HCT116 (cell line): ENCODE results near the gene LIX1. TPM values are rescaled to one million over a fixed set of nuclear protein-coding genes. Genes with fewer than 3 reads are reported as not detected.
"Not testable (repeated sequence)": the region's sequence is repeated elsewhere in the genome, so short reads cannot be mapped to it uniquely, and the experiment has no call there.

Source experiments
- ATAC-seq: fragments of 200-7000 bp; cut with Tn5 transposase; 2 replicates; pipeline ENCODE4 v1.9.1; 2020; ENCODE audit warnings: mild to moderate bottlenecking, moderate library complexity
- BruUV-seq: library from RNA; stranded (reverse); fragments of 400-500 nt; replicated peaks from 2 replicates; lab custom pipeline; 2021; lab: Mats Ljungman, UMichigan
- CTCF ChIA-PET: fragments of 300-600 bp; sonication (Branson Sonifier 250); formaldehyde crosslinking; loops from one replicate; lab custom pipeline; 2021; ENCODE audit warnings: antibody characterized with exemption; lab: Charles Lee
- POLR2A ChIA-PET: fragments of 300-600, 350-600 bp; sonication (Branson Sonifier 250); formaldehyde crosslinking; loops from one replicate; lab custom pipeline; 2021; ENCODE audit warnings: antibody characterized with exemption; lab: Charles Lee
- RAD21 ChIA-PET, 2 experiments: fragments of 300-600 bp; sonication (Branson Sonifier 250); formaldehyde crosslinking; loops; one replicate each; lab custom pipeline; 2023; ENCODE audit warnings: low total read pairs in 2 of 2; ENCODE audit not compliant: uncharacterized antibody in 2 of 2, unreplicated experiment in 2 of 2, low non-redundant PET in 1 of 2; lab: Charles Lee
- DNase-seq: peaks from one replicate; pipeline ENCODE4 v3.0.0-alpha.2; 2010; ENCODE audit warnings: low read depth, low spot score
- H2AFZ ChIP-seq: fragments of 200-600 bp; shearing (Covaris generic), sonication (generic); 2 replicates; pipeline ENCODE4 v1.6.1; 2017; ENCODE audit warnings: low read depth, mixed run types, mixed read lengths, antibody characterized with exemption, low read length; ENCODE audit not compliant: poor library complexity, severe bottlenecking
- H3K27ac ChIP-seq: 2 replicates; pipeline ENCODE4 v1.5.1; 2012; ENCODE audit warnings: low read depth, low read length
- H3K27me3 ChIP-seq: fragments of 200-600 bp; sonication (generic); 2 replicates; pipeline ENCODE4 v1.6.1; 2016; ENCODE audit warnings: mixed run types, low read length, mixed read lengths; ENCODE audit not compliant: insufficient read depth
- H3K36me3 ChIP-seq, 2 experiments: fragments of 200-500 bp in 1 of 2; fragments of 200-600 bp in 1 of 2; sonication (Bioruptor generic) in 1 of 2; sonication (generic) in 1 of 2; 2 replicates each; pipeline versions ENCODE4 v1.5.1 to v1.6.1; 2014 to 2016; ENCODE audit warnings: low read length in 2 of 2, inconsistent platforms in 1 of 2, mixed read lengths in 1 of 2, mixed run types in 1 of 2; ENCODE audit not compliant: insufficient read depth in 2 of 2, control insufficient read depth in 1 of 2
- H3K4me1 ChIP-seq, 2 experiments: fragments of 200-600 bp in 1 of 2; sonication (generic) in 1 of 2; 2 replicates each; pipeline versions ENCODE4 v1.5.1 to v1.6.1; 2012 to 2017; ENCODE audit warnings: low read length in 2 of 2, inconsistent platforms in 1 of 2, mild to moderate bottlenecking in 1 of 2, mixed read lengths in 1 of 2, mixed run types in 1 of 2, moderate library complexity in 1 of 2; ENCODE audit not compliant: insufficient read depth in 2 of 2, control insufficient read depth in 1 of 2
- H3K4me2 ChIP-seq: fragments of 200-600 bp; sonication (generic); 2 replicates; pipeline ENCODE4 v1.6.1; 2017; ENCODE audit warnings: mixed run types, low read length, mixed read lengths
- H3K4me3 ChIP-seq, 2 experiments: fragments of 200-600 bp in 1 of 2; sonication (generic) in 1 of 2; replicated peaks in 1 of 2; 2 replicates each; pipeline ENCODE4 v1.5.1; 2011 to 2016; ENCODE audit warnings: low read length in 2 of 2, control low read depth in 1 of 2, low read depth in 1 of 2, mild to moderate bottlenecking in 1 of 2, mixed read lengths in 1 of 2, mixed run types in 1 of 2
- H3K79me2 ChIP-seq: fragments of 200-600 bp; sonication (generic); 2 replicates; pipeline ENCODE4 v1.6.1; 2017; ENCODE audit warnings: mild to moderate bottlenecking, mixed run types, low read length, moderate library complexity, mixed read lengths; ENCODE audit not compliant: insufficient read depth
- H3K9ac ChIP-seq: fragments of 200-600 bp; sonication (generic); 2 replicates; pipeline ENCODE4 v1.6.1; 2016; ENCODE audit warnings: low read length, mixed read lengths
- H3K9me2 ChIP-seq: fragments of 200-600 bp; sonication (generic), shearing (Covaris generic); 2 replicates; pipeline ENCODE4 v1.6.1; 2017; ENCODE audit warnings: mixed run types, mild to moderate bottlenecking, moderate library complexity; ENCODE audit not compliant: insufficient read depth
- H3K9me3 ChIP-seq, 2 experiments: fragments of 200-500 bp in 1 of 2; fragments of 200-600 bp in 1 of 2; sonication (Bioruptor generic) in 1 of 2; sonication (generic) in 1 of 2; 2 replicates each; pipeline ENCODE4 v1.6.1; 2014 to 2017; ENCODE audit warnings: low read length in 2 of 2, mixed read lengths in 2 of 2, inconsistent platforms in 1 of 2, low read depth in 1 of 2, mild to moderate bottlenecking in 1 of 2, mixed run types in 1 of 2, moderate library complexity in 1 of 2; ENCODE audit not compliant: control insufficient read depth in 1 of 2, insufficient read depth in 1 of 2
- H4K20me1 ChIP-seq: fragments of 200-600 bp; sonication (generic), shearing (Covaris generic); 2 replicates; pipeline ENCODE4 v1.6.1; 2017; ENCODE audit warnings: mixed run types, mild to moderate bottlenecking, moderate library complexity; ENCODE audit not compliant: insufficient read depth
- ATF3 ChIP-seq: IDR thresholded peaks from 2 replicates; pipeline ENCODE4 v1.6.1; 2012
- EGR1 ChIP-seq: IDR thresholded peaks from 2 replicates; pipeline ENCODE4 v1.6.1; 2012; ENCODE audit warnings: low read depth
- ELF1 ChIP-seq: IDR thresholded peaks from 2 replicates; pipeline ENCODE4 v1.6.1; 2012; ENCODE audit warnings: low read depth, borderline replicate concordance
- EZH2 ChIP-seq: fragments of 200-600 bp; sonication (generic); IDR thresholded peaks from 2 replicates; pipeline ENCODE4 v1.6.1; 2017; ENCODE audit warnings: antibody characterized with exemption, mixed run types
- EZH2phosphoT487 ChIP-seq: fragments of 200-600 bp; IDR thresholded peaks from 2 replicates; pipeline ENCODE4 v1.6.1; 2018; ENCODE audit warnings: antibody characterized with exemption, borderline replicate concordance
- FOSL1 ChIP-seq: IDR thresholded peaks from 2 replicates; pipeline ENCODE4 v1.6.1; 2012; ENCODE audit warnings: low read depth
- JUND ChIP-seq: IDR thresholded peaks from 2 replicates; pipeline ENCODE4 v1.6.1; 2012
- MAX ChIP-seq: IDR thresholded peaks from 2 replicates; pipeline ENCODE4 v1.6.1; 2012
- POLR2AphosphoS5 ChIP-seq: IDR thresholded peaks from 2 replicates; pipeline ENCODE4 v1.6.1; 2011; ENCODE audit warnings: mild to moderate bottlenecking, low read depth, low read length, moderate library complexity
- REST ChIP-seq: IDR thresholded peaks from 2 replicates; pipeline ENCODE4 v1.6.1; 2012; ENCODE audit warnings: low read depth
- SIN3A ChIP-seq: IDR thresholded peaks from 2 replicates; pipeline ENCODE4 v1.6.1; 2012; ENCODE audit warnings: low read depth
- TCF7L2 ChIP-seq: IDR thresholded peaks from 2 replicates; pipeline ENCODE4 v1.7.0; 2011; ENCODE audit warnings: borderline replicate concordance, inconsistent platforms; ENCODE audit not compliant: insufficient read depth, insufficient read length; ENCODE audit errors: extremely low read depth
- YY1 ChIP-seq: IDR thresholded peaks from 2 replicates; pipeline ENCODE4 v1.6.1; 2011; ENCODE audit warnings: low read length, low read depth, moderate library complexity, mild to moderate bottlenecking; ENCODE audit not compliant: insufficient replicate concordance; ENCODE audit errors: extremely low read depth
- ZFX ChIP-seq: fragments of 450-650 bp; IDR thresholded peaks from 2 replicates; pipeline ENCODE4 v1.6.1; 2017
- intact Hi-C: fragments of 100-400 bp; cut with micrococcal nuclease; formaldehyde crosslinking; loops from 2 replicates; pipeline ENCODE4 v1.10.0; 2022
- total RNA-seq: library from RNA; stranded (reverse); gene quantifications from one replicate; pipeline ENCODE4 v1.2.1, GENCODE V29; 2021; ENCODE audit not compliant: unreplicated experiment

LIX1 gene
- total RNA-seq, 1 experiment from 2014 or later, result not detected

- H3K4me1 ChIP-seq, H3K9ac ChIP-seq, H3K4me2 ChIP-seq, H2AFZ ChIP-seq, CTCF ChIA-PET, H3K4me3 ChIP-seq, H3K27me3 ChIP-seq, RAD21 ChIA-PET, BruUV-seq, DNase-seq, H3K79me2 ChIP-seq, H3K9me3 ChIP-seq, H4K20me1 ChIP-seq, POLR2A ChIA-PET, H3K27ac ChIP-seq, H3K9me2 ChIP-seq, ATAC-seq, H3K36me3 ChIP-seq: not testable (repeated sequence)
- intact Hi-C loops, result loop anchor here (10.0 kb wide), 1 partner anchor 760 kb away; no protein-coding TSS in a partner anchor
Measured at GRCh38 chr5:97084782-97085458, 57.5 kb downstream of the LIX1 start.

- H3K4me2 ChIP-seq, result no peak overlapping the region
- no peak overlapping the region for H3K4me3 ChIP-seq
- H3K36me3 ChIP-seq, result no peaks in the 10 kb centered on the region
- CTCF ChIA-PET, result no interaction called here
- H3K79me2 ChIP-seq, result no peaks in the 10 kb centered on the region
- no peaks in the 10 kb centered on the region for H4K20me1 ChIP-seq
- no peak overlapping the region for H3K27ac ChIP-seq
- no peaks in the 10 kb centered on the region for H3K9me2 ChIP-seq
- no peak overlapping the region for H2AFZ ChIP-seq
- no TSS peak for BruUV-seq
- H3K27me3 ChIP-seq, result no peaks in the 10 kb centered on the region
- intact Hi-C loops, result no loop called here
- no peaks in the 10 kb centered on the region for H3K9me3 ChIP-seq
- no peaks in the 10 kb centered on the region for H3K4me1 ChIP-seq
- POLR2A ChIA-PET, result no interaction called here
- RAD21 ChIA-PET, result no interaction called here
- DNase-seq (no peak), ATAC-seq (no peak)
- H3K9ac ChIP-seq, result no peak overlapping the region
- TF ChIP-seq EZH2phosphoT487 (no peak), JUND (no peak), MAX (no peak), ELF1 (no peak), ATF3 (no peak), FOSL1 (no peak), SIN3A (no peak), EZH2 (no peak), POLR2AphosphoS5 (no peak), ZFX (no peak), YY1 (no peak), TCF7L2 (no peak), EGR1 (no peak), REST (no peak)
Measured at GRCh38 chr5:97078958-97079743, 63.3 kb downstream of the LIX1 start.
